Femur (tissue), 1 donor: ENCODE data around the gene SAP30BP.
A peak's percentile ranks its signal among the peaks of the same experiment; 100 is the strongest.
"Not testable (repeated sequence)": the region's sequence is repeated elsewhere in the genome, so short reads cannot be mapped to it uniquely, and the experiment has no call there.

ENCODE experiments used
- DNase-seq: peaks from one replicate; pipeline ENCODE4 v3.0.0-alpha.2; 2017

Gene SAP30BP

GRCh38 chr17:75634754-75635609, 32.2 kb upstream of the SAP30BP start:
- no peak for DNase-seq

- no peak for DNase-seq
Observed at GRCh38 chr17:75635610-75636202, 31.4 kb upstream of the SAP30BP start.

DNA sequence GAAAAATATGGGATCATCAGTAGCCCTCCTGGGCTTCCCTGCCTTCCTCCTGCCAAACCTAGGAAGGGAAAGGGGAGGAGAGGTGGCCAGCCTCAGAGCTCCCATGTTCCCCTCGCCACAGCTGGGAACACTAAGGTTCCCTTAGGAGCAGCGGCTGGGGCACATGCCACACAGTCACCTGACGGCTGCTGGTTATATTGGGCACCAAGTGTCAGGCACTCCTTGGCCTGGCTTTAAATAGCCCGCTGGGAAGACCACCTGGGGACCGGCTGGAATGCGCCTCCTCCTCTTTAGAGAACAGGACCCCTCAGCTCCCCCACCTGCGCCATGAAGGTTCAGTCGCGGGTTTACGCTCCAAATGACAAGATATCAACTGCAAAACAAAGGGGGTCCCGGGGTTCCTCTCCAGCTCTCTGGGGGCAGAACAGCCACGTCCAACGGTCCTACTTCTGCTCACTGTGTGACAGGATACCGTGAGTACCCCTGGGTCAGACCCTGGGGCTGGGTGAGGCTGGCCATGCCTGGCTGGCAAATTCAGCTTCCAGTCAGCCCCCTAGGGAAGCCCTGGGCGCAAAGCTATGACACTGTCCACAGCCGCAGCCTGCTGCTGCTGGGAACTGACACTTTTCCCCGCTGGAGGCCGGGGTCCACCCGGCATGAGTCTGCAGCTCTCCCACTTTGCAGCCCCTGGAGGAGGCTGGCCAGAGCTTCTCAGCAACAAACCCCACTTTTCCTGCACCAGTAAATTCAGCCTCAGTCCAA, 30.6 kb upstream of the SAP30BP start:
- DNase-seq = no peak

- no peak for DNase-seq
Observed at GRCh38 chr17:75637143-75637538, 30.0 kb upstream of the SAP30BP start.

GRCh38 chr17:75637551-75637950, 29.6 kb upstream of the SAP30BP start:
- DNase-seq = no peak

- not testable (repeated sequence) for DNase-seq
Observed at GRCh38 chr17:75638039-75638438, 29.1 kb upstream of the SAP30BP start.

GRCh38 chr17:75638893-75639292, 28.2 kb upstream of the SAP30BP start:
- no peak for DNase-seq

GRCh38 chr17:75639327-75639726, 27.8 kb upstream of the SAP30BP start:
- no peak for DNase-seq

DNA sequence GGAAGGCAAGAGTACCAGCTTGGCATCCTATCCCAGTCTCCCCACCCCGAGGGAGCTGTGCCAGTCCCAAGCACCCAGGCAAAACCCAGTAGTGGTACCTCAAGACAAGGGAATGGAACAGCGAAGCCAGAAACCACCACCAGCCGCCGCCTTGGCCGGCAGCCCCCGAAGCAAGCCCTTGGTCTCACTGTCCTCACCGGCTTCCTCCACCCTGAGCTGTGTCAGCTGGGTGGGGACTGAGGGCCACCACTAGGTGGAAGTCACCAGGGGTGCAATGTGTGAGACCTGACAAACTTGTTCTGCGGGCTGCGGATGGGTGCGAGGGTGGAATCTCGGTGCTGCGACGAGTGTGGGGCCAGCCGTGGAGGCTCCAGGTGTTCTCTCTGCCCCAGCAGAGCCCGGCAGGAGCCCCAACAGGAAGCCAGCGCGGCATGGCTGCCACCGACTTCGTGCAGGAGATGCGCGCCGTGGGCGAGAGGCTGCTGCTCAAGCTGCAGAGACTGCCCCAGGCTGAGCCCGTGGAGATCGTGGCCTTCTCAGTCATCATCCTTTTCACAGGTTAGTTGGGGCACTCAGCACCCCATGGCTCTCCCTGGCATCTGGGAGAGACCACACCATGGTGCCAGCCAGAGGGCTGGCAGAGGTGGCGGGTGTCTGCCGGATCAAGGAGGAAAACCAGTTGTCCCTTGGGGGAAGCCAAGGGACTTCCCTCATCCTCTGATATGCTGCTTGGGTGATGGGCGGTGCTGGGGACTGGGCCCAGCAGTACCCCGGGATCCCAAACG, 27.2 kb upstream of the SAP30BP start:
- DNase-seq = peak; percentile 13

DNA sequence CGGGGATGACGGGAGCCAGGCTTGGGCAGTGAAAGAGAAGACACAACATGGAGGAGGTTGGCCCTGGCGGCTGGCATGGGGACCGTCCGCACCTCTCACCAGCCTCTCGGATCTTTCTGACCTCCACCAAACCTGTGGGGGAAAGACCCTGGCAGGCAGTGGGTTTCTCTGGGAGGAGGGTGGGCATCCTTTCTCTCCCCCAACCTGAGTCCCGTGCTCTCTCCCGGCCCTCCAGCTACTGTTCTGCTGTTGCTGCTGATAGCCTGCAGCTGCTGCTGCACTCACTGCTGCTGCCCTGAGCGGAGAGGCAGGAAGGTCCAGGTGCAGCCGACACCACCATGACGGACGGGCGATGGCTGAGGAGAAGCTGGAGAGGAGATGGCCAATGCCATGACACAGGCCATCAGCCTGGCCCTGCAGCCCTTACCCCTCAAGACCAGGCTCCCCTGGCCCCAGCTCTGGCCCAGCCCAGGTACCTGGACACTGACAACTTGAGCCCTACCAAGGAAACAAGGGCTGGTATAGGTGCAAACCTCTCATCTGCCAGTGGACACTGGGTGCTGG, 26.5 kb upstream of the SAP30BP start:
- no peak for DNase-seq

GRCh38 chr17:75641343-75641742, 25.8 kb upstream of the SAP30BP start:
- peak; percentile 13 for DNase-seq

- DNase-seq = peak; percentile 16
Observed at GRCh38 chr17:75642182-75642783, 24.9 kb upstream of the SAP30BP start.

DNA sequence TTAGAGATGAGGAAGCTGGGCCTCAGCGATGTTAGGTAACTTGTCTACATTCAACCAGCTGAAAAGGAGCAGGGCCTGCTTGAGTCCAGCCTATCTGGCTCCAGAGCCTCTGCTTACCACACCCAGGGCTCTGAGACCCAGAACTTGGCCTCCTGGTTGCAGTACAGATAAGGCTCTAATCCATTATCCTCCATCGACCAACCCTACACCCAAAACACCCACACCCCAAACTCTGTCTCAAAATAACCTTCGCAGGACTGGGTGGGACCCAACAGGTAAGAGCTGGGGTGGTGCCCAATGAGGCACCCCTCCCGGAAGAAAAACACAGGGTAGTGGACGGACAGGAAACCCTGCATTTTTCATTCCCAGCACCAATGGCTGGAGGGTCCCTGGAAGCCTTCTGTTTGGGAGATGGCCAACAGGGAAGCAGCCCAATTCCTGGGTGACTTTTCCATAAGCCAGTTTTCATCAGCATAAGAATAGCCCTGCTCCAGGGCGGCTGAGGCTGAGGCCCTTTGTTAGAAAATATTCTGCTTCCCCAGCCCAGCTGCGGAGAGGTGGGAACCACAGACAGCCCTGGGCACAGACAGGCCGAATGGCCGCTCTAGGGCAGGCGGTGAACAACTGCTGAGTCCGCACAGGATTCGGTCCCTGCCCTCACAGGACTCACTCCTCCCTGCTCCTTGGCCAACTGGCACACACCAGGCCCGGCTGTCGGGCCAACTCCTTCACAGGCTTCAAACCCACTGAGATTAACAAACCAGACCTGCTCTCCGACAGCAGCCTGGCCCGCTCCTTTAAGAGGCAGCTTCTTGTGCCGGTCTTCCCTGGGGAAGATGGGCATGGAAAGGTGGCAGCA, 24.1 kb upstream of the SAP30BP start:
- peak; percentile 16 for DNase-seq

- DNase-seq = no peak
Observed at GRCh38 chr17:75643643-75644017, 23.5 kb upstream of the SAP30BP start.

- DNase-seq = no peak
Observed at GRCh38 chr17:75645501-75645888, 21.6 kb upstream of the SAP30BP start.

GRCh38 chr17:75645889-75646637, 21.1 kb upstream of the SAP30BP start:
- DNase-seq = peak; percentile 25

GRCh38 chr17:75646638-75646992, 20.5 kb upstream of the SAP30BP start:
- no peak for DNase-seq

- no peak for DNase-seq
Observed at GRCh38 chr17:75647061-75647460, 20.1 kb upstream of the SAP30BP start.

GRCh38 chr17:75647921-75648320, 19.2 kb upstream of the SAP30BP start:
- DNase-seq = no peak

GRCh38 chr17:75649687-75650086, 17.5 kb upstream of the SAP30BP start:
- DNase-seq = no peak

DNA sequence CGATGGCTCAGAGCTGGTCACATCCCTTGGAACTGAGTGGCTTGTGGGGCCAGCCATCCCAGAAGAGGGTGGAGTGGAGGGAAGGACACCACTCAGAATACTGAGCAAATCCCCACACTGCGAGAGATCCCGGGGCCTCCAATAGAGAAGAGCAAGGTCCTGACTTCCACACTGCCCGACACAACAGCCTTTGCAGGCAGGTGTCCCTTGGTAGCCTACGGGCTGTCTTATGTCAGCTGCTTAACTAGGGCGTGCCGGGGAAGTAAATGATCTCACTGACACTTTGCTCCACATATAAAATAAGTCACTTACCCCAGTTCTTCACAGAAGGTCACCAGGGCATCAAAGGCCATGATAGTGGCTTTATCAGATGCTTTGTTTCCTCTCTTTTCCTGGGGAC, 16.3 kb upstream of the SAP30BP start:
- DNase-seq = no peak
